SK-MEL-5 (cell line): ENCODE data around the gene SIL1. TPM values are rescaled to one million over a fixed set of nuclear protein-coding genes. Genes with fewer than 3 reads are reported as not detected.
A peak's percentile ranks its signal among the peaks of the same experiment; 100 is the strongest.
"Not testable (repeated sequence)": the region's sequence is repeated elsewhere in the genome, so short reads cannot be mapped to it uniquely, and the experiment has no call there.

Source experiments
- DNase-seq: peaks from one replicate; pipeline ENCODE4 v3.0.0-alpha.2; 2016; ENCODE audit warnings: low read depth, low spot score
- in situ Hi-C: cut with HindIII; loops from 2 replicates; pipeline ENCODE4 v1.10.0; 2016; ENCODE audit warnings: low sequenced_read_pairs, high pct_unique_total_duplicates, low pct_unique_long_range_greater_than_20kb
- polyA plus RNA-seq, 2 experiments: library from polyadenylated mRNA; depleted of rRNA; stranded (reverse); fragments of >200 nt; gene quantifications; 2 replicates each; pipeline ENCODE4 v1.2.3, GENCODE V29; 2015
- total RNA-seq: library from RNA; depleted of rRNA; stranded (reverse); fragments of >200 nt; shearing (Covaris generic); gene quantifications from 2 replicates; pipeline ENCODE4 v1.2.3, GENCODE V29; 2014; rRNA removed

The SIL1 gene
- total RNA-seq = 66.1 and 68.2 TPM in 2 replicates
- polyA plus RNA-seq (2015; cell fraction: cytosol; rRNA removed) = 68.0 and 72.9 TPM in 2 replicates
- 11.9 and 14.4 TPM in 2 replicates for polyA plus RNA-seq (2015; cell fraction: nucleus; rRNA removed)

- in situ Hi-C loops = no loop called here
These were observed at the start of gene SIL1 for GRCh38 chr5:139197710-139198669. Gene SIL1 (minus strand): TSS chr5:139198368. CDS start chr5:139127843, 70,525 bp downstream.

GRCh38 chr5:139246394-139246793 lies 48.2 kb upstream of the SIL1 start:
- in situ Hi-C loops = no loop called here
- no peak for DNase-seq

More at GRCh38 chr5:139197710-139198669, at the start of gene SIL1:
- peak; percentile 93 for DNase-seq

GRCh38 chr5:139245637-139246339 lies 47.6 kb upstream of the SIL1 start:
- DNase-seq = no peak
- in situ Hi-C loops = no loop called here

GRCh38 chr5:139243425-139243970 lies 45.3 kb upstream of the SIL1 start:
- DNase-seq = no peak
- in situ Hi-C loops = no loop called here

GRCh38 chr5:139241139-139241538 lies 43.0 kb upstream of the SIL1 start:
- in situ Hi-C loops = no loop called here
- no peak for DNase-seq

GRCh38 chr5:139236479-139236878 lies 38.3 kb upstream of the SIL1 start:
- DNase-seq = no peak
- in situ Hi-C loops = no loop called here

- no peak for DNase-seq
- in situ Hi-C loops = no loop called here
These were observed 34.1 kb upstream of the SIL1 start for GRCh38 chr5:139232147-139232724.

GRCh38 chr5:139228201-139228803 lies 30.1 kb upstream of the SIL1 start:
- in situ Hi-C loops = no loop called here
- no peak for DNase-seq

GRCh38 chr5:139226131-139226530 lies 28.0 kb upstream of the SIL1 start:
- no peak for DNase-seq
- in situ Hi-C loops = no loop called here

GRCh38 chr5:139223481-139223880 lies 25.3 kb upstream of the SIL1 start:
- in situ Hi-C loops = no loop called here
- DNase-seq = peak; percentile 52

- DNase-seq = no peak
- in situ Hi-C loops = no loop called here
These were observed 24.2 kb upstream of the SIL1 start for GRCh38 chr5:139222346-139222745.

GRCh38 chr5:139218038-139218437 lies 19.9 kb upstream of the SIL1 start:
- in situ Hi-C loops, DNase-seq: not testable (repeated sequence)

GRCh38 chr5:139215107-139215975 lies 17.2 kb upstream of the SIL1 start:
- no peak for DNase-seq
- in situ Hi-C loops = no loop called here

- in situ Hi-C loops = no loop called here
- peak; percentile 54 for DNase-seq
These were observed 16.5 kb upstream of the SIL1 start for GRCh38 chr5:139214646-139215045.

GRCh38 chr5:139212906-139213305 lies 14.7 kb upstream of the SIL1 start:
- in situ Hi-C loops = no loop called here
- no peak for DNase-seq

- in situ Hi-C loops = no loop called here
These were observed 14.3 kb upstream of the SIL1 start for GRCh38 chr5:139212486-139212885.

GRCh38 chr5:139210585-139210984 lies 12.4 kb upstream of the SIL1 start:
- in situ Hi-C loops = no loop called here
- DNase-seq = no peak

More at GRCh38 chr5:139212486-139212885, 14.3 kb upstream of the SIL1 start:
- DNase-seq = no peak
